Stomach (tissue), 9 donors: ENCODE measurements around the gene SLC25A6. TPM values are rescaled to one million over a fixed set of nuclear protein-coding genes. Genes with fewer than 3 reads are reported as not detected.

Source experiments
- DNase-seq, 2 donors: peaks; one replicate each; pipeline versions ENCODE4 v3.0.0 to v3.0.0-alpha.2; 2013 to 2019
- H3K27ac ChIP-seq, 5 donors: fragments of 200-600 bp in 4 of 5; sonication (generic) in 4 of 5; one replicate each; pipeline ENCODE4 v1.5.1; 2013 to 2019; ENCODE audit warnings: mild to moderate bottlenecking in 1 of 5, moderate library complexity in 1 of 5
- H3K27me3 ChIP-seq, 3 donors: fragments of 200-600 bp; sonication (generic); one replicate each; pipeline ENCODE4 v1.5.1; 2017 to 2019; ENCODE audit warnings: mixed run types in 1 of 3
- H3K36me3 ChIP-seq, 4 donors: fragments of 200-600 bp; sonication (generic); 1 replicate in 3 of 4; 2 replicates in 1 of 4; pipeline ENCODE4 v1.5.1; 2016 to 2019
- H3K4me1 ChIP-seq, 4 donors: fragments of 200-600 bp; sonication (generic); one replicate each; pipeline ENCODE4 v1.5.1; 2016 to 2019
- H3K4me3 ChIP-seq, 4 donors: fragments of 200-600 bp; sonication (generic) in 3 of 4; one replicate each; pipeline ENCODE4 v1.5.1; 2016 to 2019; ENCODE audit warnings: mild to moderate bottlenecking in 1 of 4
- H3K9me3 ChIP-seq, 4 donors: fragments of 200-600 bp; sonication (generic); one replicate each; pipeline ENCODE4 v1.5.1; 2016 to 2019
- EP300 ChIP-seq: sonication (generic); formaldehyde crosslinking; IDR thresholded peaks from one replicate; pipeline ENCODE4 v1.6.1; 2017; ENCODE audit warnings: antibody characterized with exemption
- POLR2A ChIP-seq, 4 donors: fragments of 450-650 bp; IDR thresholded peaks; one replicate each; pipeline ENCODE4 v1.6.1; 2016; ENCODE audit warnings: antibody characterized with exemption in 4 of 4, control low read depth in 2 of 4, mild to moderate bottlenecking in 1 of 4, moderate library complexity in 1 of 4
- POLR2AphosphoS5 ChIP-seq, 3 donors: sonication (generic); formaldehyde crosslinking; IDR thresholded peaks; one replicate each; pipeline ENCODE4 v1.6.1; 2016; ENCODE audit warnings: antibody characterized with exemption in 3 of 3
- WGBS, 5 donors: extraction: QIAGEN DNeasy Blood & Tissue Kit in 3 of 5; methylation state at CpG; one replicate each; pipeline versions ENCODE4 v1.1.5 to v1.1.7; 2013 to 2018; 5-methylcytosine and 5-hydroxymethylcytosine counted together
- intact Hi-C: fragments of 100-400 bp; cut with DNase I; formaldehyde crosslinking; loops from one replicate; pipeline ENCODE4 v1.15.1; 2023; ENCODE audit warnings: low total_unique reads
- polyA plus RNA-seq, 3 donors: library from polyadenylated mRNA; stranded (reverse); fragments of 200-250 nt; gene quantifications; one replicate each; pipeline ENCODE4 v1.2.3, GENCODE V29; 2013
- total RNA-seq, 5 donors: library from RNA; depleted of rRNA; stranded (reverse); fragments of >200 nt; gene quantifications; one replicate each; pipeline versions ENCODE4 v1.1.0 to v1.2.3, GENCODE V29; 2014 to 2016
- TF ChIP-seq, protein P1 (sequence below), 7 experiments: fragments of 450-650 bp in 4 of 7; fragments of 200-600 bp in 3 of 7; sonication (generic) in 3 of 7; IDR thresholded peaks; one replicate each; pipeline ENCODE4 v1.5.1; 2016 to 2019; ENCODE audit warnings: antibody characterized with exemption in 7 of 7, control low read depth in 2 of 7, mild to moderate bottlenecking in 1 of 7
- donor health status: healthy with polysubstance abuse.
- donor health status: Bipolar disorder and iron deficiency.
- donor health status: healthy.

The SLC25A6 gene
- total and polyA plus RNA-seq, 8 donors = 119 to 707 (median 467) TPM

DNA sequence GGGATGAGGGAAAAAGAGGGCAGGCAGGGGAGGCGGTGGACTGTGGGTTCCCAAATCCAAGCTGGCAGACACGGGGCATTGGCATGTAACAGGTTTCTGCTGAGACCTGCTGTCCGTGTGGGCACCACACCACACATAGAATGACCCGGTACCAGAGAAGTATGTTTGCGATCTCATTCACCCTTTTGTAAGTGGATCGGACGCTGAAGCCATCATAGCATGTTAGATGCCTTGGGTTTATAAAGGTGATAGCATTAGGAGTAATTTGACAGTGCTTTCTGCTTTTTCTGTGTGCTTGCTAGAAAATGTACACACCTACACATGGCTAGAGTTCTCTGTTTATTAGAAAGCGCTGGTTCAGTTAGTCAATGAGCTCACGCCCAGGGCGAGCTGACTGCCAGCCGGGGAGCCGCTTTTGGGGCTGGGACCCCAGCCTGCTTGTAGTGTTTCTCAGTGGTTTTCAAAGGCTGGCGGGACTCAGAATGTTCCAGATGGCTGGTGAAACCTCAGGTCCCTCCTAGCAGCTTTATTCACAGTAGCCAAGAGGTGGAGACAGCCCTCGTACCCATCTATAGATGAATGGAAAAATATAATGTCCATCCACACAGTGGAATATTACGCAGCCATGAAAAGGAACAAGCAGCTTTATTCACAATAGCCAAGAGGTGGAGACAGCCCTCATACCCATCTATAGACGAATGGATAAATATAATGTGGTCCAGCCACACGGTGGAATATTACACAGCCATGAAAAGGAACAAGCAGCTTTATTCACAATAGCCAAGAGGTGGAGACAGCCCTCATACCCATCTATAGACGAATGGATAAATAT, 54.7 kb downstream of the SLC25A6 start:
- intact Hi-C loops = no loop called here
- no peak for DNase-seq
- H3K9me3 ChIP-seq = peaks cover 0 to 15% (median 11%) of the 10 kb centered on the region in 4 donors

GRCh38 chrX:1336331-1336943, 55.5 kb downstream of the SLC25A6 start, which contains the start of gene IL3RA:
IL3RA (plus strand) TSS chrX:1336785; CDS start chrX:1341766, 4,981 bp downstream.
- Histone ChIP-seq H3K9me3 (peaks cover 0 to 15% (median 10%) of the 10 kb centered on the region in 4 donors), H3K4me3 (peak within 1 kb of the TSS; percentile 38 to 47 (median 42)), H3K27me3 (no peaks in the 10 kb centered on the region), H3K36me3 (peaks cover 0 to 2% (median 0%) of the 10 kb centered on the region in 4 donors), H3K4me1 (peaks cover 0 to 13% (median 0%) of the 10 kb centered on the region in 4 donors), H3K27ac (peak within 1 kb of the TSS; percentile 46 to 73 (median 68))
- DNase-seq = peak in 1 of 2 donors; percentile 50
- intact Hi-C loops = no loop called here
- 20 to 34% (median 25%) methylated on average over 14 of the region's 14 CpGs for whole genome bisulfite sequencing, 5 donors
- no peak for TF ChIP-seq POLR2A (IDR thresholded peaks at IDR 0.05)
- TF ChIP-seq, protein P1, sequence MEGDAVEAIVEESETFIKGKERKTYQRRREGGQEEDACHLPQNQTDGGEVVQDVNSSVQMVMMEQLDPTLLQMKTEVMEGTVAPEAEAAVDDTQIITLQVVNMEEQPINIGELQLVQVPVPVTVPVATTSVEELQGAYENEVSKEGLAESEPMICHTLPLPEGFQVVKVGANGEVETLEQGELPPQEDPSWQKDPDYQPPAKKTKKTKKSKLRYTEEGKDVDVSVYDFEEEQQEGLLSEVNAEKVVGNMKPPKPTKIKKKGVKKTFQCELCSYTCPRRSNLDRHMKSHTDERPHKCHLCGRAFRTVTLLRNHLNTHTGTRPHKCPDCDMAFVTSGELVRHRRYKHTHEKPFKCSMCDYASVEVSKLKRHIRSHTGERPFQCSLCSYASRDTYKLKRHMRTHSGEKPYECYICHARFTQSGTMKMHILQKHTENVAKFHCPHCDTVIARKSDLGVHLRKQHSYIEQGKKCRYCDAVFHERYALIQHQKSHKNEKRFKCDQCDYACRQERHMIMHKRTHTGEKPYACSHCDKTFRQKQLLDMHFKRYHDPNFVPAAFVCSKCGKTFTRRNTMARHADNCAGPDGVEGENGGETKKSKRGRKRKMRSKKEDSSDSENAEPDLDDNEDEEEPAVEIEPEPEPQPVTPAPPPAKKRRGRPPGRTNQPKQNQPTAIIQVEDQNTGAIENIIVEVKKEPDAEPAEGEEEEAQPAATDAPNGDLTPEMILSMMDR (IDR thresholded peaks at IDR 0.05) = no peak
- TF ChIP-seq EP300 = no peak
- no peak for TF ChIP-seq POLR2AphosphoS5 (IDR thresholded peaks at IDR 0.05)

More for the DNA sequence above, 54.7 kb downstream of the SLC25A6 start:
- Histone ChIP-seq H3K36me3 (peaks cover 0 to 5% (median 0%) of the 10 kb centered on the region in 4 donors), H3K27ac (peak overlapping the region; percentile 46 to 73 (median 68)), H3K4me3 (peak overlapping the region; percentile 38 to 47 (median 42)), H3K27me3 (no peaks in the 10 kb centered on the region), H3K4me1 (peaks cover 0 to 13% (median 0%) of the 10 kb centered on the region in 4 donors)
- 59 to 66% (median 64%) methylated on average over 18 of the region's 18 CpGs for WGBS, 5 donors
- TF ChIP-seq, protein P1 (IDR thresholded peaks at IDR 0.05) = no peak
- TF ChIP-seq POLR2AphosphoS5 (IDR thresholded peaks at IDR 0.05) = no peak
- TF ChIP-seq POLR2A (IDR thresholded peaks at IDR 0.05) = no peak
- no peak for TF ChIP-seq EP300

Other genes with a start within 250 kb of the SLC25A6 start
- not detected for gene CRLF2, start 179.5 kb downstream of the SLC25A6 start, total RNA-seq
- not detected for gene CRLF2, start 179.5 kb downstream of the SLC25A6 start, polyA plus RNA-seq
- 10 to 100 TPM in 1 of 5 donors, 1 to 10 TPM in 4; 1.4 to 11.2 (median 6.7) TPM for gene CSF2RA, start 123.3 kb downstream of the SLC25A6 start, total RNA-seq
- 1 to 10 TPM; 2.3 to 2.6 (median 2.3) TPM for gene CSF2RA, start 123.3 kb downstream of the SLC25A6 start, polyA plus RNA-seq
- 10 to 100 TPM in 1 of 5 donors, 1 to 10 TPM in 3, not detected in 1; 2.4 to 10.1 (median 3.2) TPM for gene IL3RA, start 55.3 kb downstream of the SLC25A6 start, total RNA-seq
- 1 to 10 TPM; 4.5 to 6.4 (median 6.1) TPM for gene IL3RA, start 55.3 kb downstream of the SLC25A6 start, polyA plus RNA-seq
- gene ASMTL, start 60.8 kb upstream of the SLC25A6 start, total RNA-seq = 10 to 100 TPM in 3 of 5 donors, 1 to 10 TPM in 2; 5.8 to 45.8 (median 14.0) TPM
- gene ASMTL, start 60.8 kb upstream of the SLC25A6 start, polyA plus RNA-seq = 10 to 100 TPM; 14.9 to 29.3 (median 24.4) TPM
- 1 to 10 TPM in 3 of 5 donors, not detected in 2; 1.8 to 3.3 (median 1.9) TPM for gene P2RY8, start 145.1 kb upstream of the SLC25A6 start, total RNA-seq
- gene P2RY8, start 145.1 kb upstream of the SLC25A6 start, polyA plus RNA-seq = under 1 TPM; 0.31 to 0.76 (median 0.70) TPM
- gene AKAP17A, start 199.5 kb upstream of the SLC25A6 start, total RNA-seq = 100 to 1,000 TPM in 3 of 5 donors, 10 to 100 TPM in 2; 32.3 to 141 (median 109) TPM
- 10 to 100 TPM; 13.3 to 32.6 (median 15.8) TPM for gene AKAP17A, start 199.5 kb upstream of the SLC25A6 start, polyA plus RNA-seq
- not detected for gene ASMT, start 222.9 kb upstream of the SLC25A6 start, total RNA-seq
- gene ASMT, start 222.9 kb upstream of the SLC25A6 start, polyA plus RNA-seq = under 1 TPM in 1 of 3 donors, not detected in 2; 0.43 TPM